ENCODE results near the gene NOXA1. TPM values are rescaled to one million over a fixed set of nuclear protein-coding genes. Genes with fewer than 3 reads are reported as not detected.
A peak's percentile ranks its signal among the peaks of the same experiment; 100 is the strongest.

NOXA1 gene
- total RNA-seq, 1 donor from 2014 or later, result 6.9 TPM

DNA sequence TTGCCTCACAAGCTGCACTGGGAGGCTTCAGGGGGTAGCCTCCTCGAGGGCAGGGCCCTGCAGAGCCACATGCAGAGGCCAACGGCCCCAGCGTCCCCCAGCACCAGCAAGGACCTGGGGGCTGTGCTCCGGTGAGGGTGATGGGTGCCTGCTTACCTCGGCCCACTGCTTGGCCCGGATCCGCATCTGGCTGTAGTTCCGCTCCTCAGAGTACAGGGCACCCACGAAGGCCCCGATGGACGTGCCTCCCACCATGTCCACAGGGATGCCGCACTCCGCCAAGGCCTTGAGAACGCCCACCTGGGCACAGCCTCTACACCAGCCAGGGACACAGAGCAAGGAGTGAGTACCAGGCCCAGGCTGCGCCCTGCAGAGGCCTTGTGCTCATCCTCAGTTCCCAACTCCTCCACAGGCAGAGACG, 44.0 kb downstream of the NOXA1 start:
- ATAC-seq, result no peak
- no peaks in the 10 kb centered on the region for H3K4me1 ChIP-seq
- no peaks in the 10 kb centered on the region for H3K36me3 ChIP-seq
- no peak overlapping the region for H3K4me3 ChIP-seq
- intact Hi-C loops (cut with DNase I), result no loop called here
- no peaks in the 10 kb centered on the region for H3K9me3 ChIP-seq
- H3K27me3 ChIP-seq (ENCODE audit: low read depth), result no peaks in the 10 kb centered on the region
- no peak overlapping the region for H3K27ac ChIP-seq
- DNase-seq, result no peak
- no peak for TF ChIP-seq CTCF (IDR thresholded peaks at IDR 0.05)

DNA sequence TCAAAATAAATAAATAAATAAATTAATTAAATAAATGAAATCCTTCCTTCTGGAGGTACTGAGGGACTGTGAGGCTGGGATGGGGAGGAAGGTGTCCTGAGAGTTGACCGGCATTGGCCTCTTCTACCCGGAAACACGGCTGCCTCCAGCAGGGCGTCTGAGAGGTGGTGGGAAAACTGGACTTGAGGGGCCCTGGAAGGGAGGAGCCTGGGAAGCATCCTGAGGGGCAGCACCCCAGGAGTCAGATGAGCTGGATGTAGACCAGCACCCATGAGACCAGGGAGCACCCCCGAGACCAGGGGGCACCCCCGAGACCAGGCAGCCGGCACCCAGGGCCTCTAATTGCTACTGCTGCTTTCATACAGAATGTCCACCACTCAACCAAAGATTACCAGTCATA, 44.7 kb downstream of the NOXA1 start:
- no peak overlapping the region for H3K27ac ChIP-seq
- no peaks in the 10 kb centered on the region for H3K36me3 ChIP-seq
- no peak for TF ChIP-seq CTCF (IDR thresholded peaks at IDR 0.05)
- H3K9me3 ChIP-seq, result no peaks in the 10 kb centered on the region
- H3K4me1 ChIP-seq, result no peaks in the 10 kb centered on the region
- no peaks in the 10 kb centered on the region for H3K27me3 ChIP-seq (ENCODE audit: low read depth)
- H3K4me3 ChIP-seq, result no peak overlapping the region
- intact Hi-C loops (cut with DNase I), result no loop called here
- no peak for DNase-seq
- ATAC-seq, result no peak

- ATAC-seq, result no peak
- H3K27ac ChIP-seq, result no peak overlapping the region
- no peaks in the 10 kb centered on the region for H3K36me3 ChIP-seq
- intact Hi-C loops (cut with DNase I), result no loop called here
- no peak for DNase-seq
- no peaks in the 10 kb centered on the region for H3K27me3 ChIP-seq (ENCODE audit: low read depth)
- no peak for TF ChIP-seq CTCF (IDR thresholded peaks at IDR 0.05)
- peaks cover 8% of the 10 kb centered on the region for H3K9me3 ChIP-seq
- H3K4me1 ChIP-seq, result no peaks in the 10 kb centered on the region
- H3K4me3 ChIP-seq, result no peak overlapping the region
These were observed 47.6 kb downstream of the NOXA1 start for GRCh38 chr9:137470785-137471184.

DNA sequence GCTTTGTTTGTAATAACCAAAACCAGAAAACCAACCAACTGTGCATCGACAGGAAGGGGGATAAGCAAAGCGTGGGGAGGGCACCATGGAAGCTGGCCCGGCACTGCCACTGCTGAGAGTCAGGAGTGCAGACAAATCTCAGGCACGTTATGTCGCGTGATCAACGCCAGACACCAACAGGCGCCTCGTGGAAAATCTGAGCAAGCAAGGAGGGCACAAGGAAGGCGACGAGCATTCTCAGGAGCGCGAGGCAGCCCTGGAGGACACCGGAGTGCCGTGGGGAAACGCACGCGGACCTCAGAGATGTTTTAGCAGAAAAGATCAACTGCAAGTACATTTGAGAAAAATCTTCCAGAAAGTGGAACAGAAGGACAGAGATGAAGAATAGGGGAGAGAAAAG, 51.1 kb downstream of the NOXA1 start:
- peak; percentile 14 for DNase-seq

GRCh38 chr9:137475666-137476065, 52.5 kb downstream of the NOXA1 start:
- Histone ChIP-seq H3K9me3 (peaks cover 17% of the 10 kb centered on the region), H3K27me3 (ENCODE audit: low read depth) (no peaks in the 10 kb centered on the region), H3K4me1 (no peaks in the 10 kb centered on the region), H3K4me3 (no peak overlapping the region), H3K36me3 (no peaks in the 10 kb centered on the region), H3K27ac (no peak overlapping the region)
- TF ChIP-seq CTCF (IDR thresholded peaks at IDR 0.05), result no peak
- DNase-seq (no peak), ATAC-seq (no peak)
- intact Hi-C loops (cut with DNase I), result no loop called here

More for the DNA sequence above, 51.1 kb downstream of the NOXA1 start:
- no peak overlapping the region for H3K27ac ChIP-seq
- H3K9me3 ChIP-seq, result peaks cover 17% of the 10 kb centered on the region
- no peak overlapping the region for H3K4me3 ChIP-seq
- no peak for ATAC-seq
- H3K36me3 ChIP-seq, result no peaks in the 10 kb centered on the region
- H3K4me1 ChIP-seq, result no peaks in the 10 kb centered on the region
- no peak for TF ChIP-seq CTCF (IDR thresholded peaks at IDR 0.05)
- intact Hi-C loops (cut with DNase I), result no loop called here
- no peaks in the 10 kb centered on the region for H3K27me3 ChIP-seq (ENCODE audit: low read depth)

GRCh38 chr9:137476856-137477255, 53.7 kb downstream of the NOXA1 start:
- no peak for DNase-seq
- peaks cover 17% of the 10 kb centered on the region for H3K9me3 ChIP-seq
- no peak overlapping the region for H3K27ac ChIP-seq
- intact Hi-C loops (cut with DNase I), result no loop called here
- TF ChIP-seq CTCF (IDR thresholded peaks at IDR 0.05), result no peak
- no peaks in the 10 kb centered on the region for H3K36me3 ChIP-seq
- no peaks in the 10 kb centered on the region for H3K27me3 ChIP-seq (ENCODE audit: low read depth)
- no peak overlapping the region for H3K4me3 ChIP-seq
- ATAC-seq, result no peak
- peaks cover 3% of the 10 kb centered on the region for H3K4me1 ChIP-seq
